Renal pelvis (tissue), 4 donors: ENCODE data around the gene CEP170. TPM values are rescaled to one million over a fixed set of nuclear protein-coding genes. Genes with fewer than 3 reads are reported as not detected.
A peak's percentile ranks its signal among the peaks of the same experiment; 100 is the strongest.

Source experiments
- DNase-seq: peaks from one replicate; pipeline ENCODE4 v3.0.0-alpha.2; 2013
- polyA plus RNA-seq, 3 donors: library from polyadenylated mRNA; unstranded; fragments of 120-200 nt; gene quantifications; one replicate each; pipeline ENCODE4 v1.2.1, GENCODE V29; 2013; ENCODE audit not compliant: insufficient read length in 3 of 3

CEP170 gene
- polyA plus RNA-seq, 3 donors, result 53.9 to 57.8 (median 54.4) TPM

DNA sequence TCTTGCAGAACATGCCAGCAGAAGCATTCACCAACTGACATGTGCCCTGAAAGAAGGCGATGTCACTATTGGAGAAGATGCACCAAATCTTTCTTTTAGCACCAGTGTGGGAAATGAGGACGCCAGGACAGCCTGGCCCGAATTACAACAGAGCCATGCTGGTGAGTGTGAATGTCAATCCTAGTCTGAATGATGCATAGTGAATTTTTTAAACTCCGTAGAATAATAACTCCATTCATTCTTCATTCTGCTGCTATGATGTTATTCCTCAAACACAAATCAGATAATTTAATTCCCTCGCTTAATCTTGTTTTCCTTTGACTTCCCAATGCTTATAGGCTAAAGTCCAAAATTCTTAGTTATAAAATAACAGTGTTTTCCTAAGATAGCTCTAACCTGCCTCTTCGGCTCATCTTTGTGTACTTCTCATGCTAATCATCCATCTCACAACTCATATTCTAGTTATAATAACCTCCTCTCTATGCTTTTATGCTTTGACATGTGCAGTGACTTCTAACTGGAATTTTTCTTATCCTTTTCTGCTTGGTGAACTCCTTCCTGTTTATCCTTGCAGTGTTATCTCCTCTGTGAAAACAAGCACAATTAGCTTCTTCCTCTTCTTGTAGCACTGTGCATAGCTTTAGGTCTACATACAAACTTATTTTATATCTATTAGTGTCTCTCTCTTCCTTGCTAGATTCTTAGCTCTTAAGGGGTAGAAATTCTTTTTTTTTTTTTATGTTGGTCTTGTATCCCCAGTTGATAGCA lies 15.2 kb upstream of the CEP170 start:
- DNase-seq, result no peak

DNA sequence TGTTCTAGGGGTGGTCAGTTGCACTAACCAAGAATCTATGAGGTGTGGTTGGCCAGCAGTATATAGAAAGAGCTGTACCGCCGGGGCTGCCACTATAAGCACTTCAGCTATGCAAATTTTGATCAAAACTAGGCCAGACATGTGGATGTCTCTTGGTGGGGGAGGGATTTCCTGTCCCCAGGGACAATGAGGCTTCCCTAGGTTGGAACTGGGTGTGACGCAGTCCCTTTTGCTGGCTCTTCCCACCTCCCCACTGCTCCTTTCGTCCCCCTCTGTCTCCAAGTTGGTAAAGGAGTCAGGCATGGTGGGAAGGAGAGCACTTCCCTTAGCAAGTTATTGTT lies 14.3 kb upstream of the CEP170 start:
- no peak for DNase-seq

DNA sequence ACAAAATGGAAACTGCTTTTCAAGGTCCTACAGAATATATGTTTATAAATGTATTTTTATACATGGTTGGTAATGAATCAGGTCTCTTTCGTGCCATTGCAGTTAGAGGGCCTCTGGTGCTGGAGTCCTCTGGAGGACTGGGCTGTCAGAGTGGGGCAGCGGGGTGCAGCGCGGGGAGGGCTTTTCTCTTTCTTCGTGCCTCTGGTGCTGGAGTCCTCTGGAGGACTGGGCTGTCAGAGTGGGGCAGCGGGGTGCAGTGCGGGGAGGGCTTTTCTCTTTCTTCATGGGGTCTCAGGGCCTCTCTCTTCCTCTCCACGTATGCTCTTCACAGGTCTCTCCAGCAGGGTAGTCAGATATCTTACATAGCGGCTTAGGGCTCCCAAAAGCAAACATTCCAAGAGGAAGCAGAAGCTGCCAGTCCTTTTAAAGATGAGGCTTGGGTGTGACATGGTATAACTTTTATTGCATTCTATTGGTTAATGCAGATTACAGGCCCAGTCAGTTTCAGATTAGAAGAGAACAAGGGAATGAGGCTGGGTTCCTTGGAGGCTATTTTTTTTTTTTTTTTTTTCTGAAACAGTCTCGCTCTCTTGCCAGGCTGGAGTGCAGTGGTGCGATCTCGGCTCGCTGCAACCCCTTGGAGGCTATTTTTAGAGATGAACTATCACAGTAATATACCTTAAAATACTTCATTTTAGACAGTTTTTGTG lies 13.8 kb upstream of the CEP170 start:
- DNase-seq, result no peak

DNA sequence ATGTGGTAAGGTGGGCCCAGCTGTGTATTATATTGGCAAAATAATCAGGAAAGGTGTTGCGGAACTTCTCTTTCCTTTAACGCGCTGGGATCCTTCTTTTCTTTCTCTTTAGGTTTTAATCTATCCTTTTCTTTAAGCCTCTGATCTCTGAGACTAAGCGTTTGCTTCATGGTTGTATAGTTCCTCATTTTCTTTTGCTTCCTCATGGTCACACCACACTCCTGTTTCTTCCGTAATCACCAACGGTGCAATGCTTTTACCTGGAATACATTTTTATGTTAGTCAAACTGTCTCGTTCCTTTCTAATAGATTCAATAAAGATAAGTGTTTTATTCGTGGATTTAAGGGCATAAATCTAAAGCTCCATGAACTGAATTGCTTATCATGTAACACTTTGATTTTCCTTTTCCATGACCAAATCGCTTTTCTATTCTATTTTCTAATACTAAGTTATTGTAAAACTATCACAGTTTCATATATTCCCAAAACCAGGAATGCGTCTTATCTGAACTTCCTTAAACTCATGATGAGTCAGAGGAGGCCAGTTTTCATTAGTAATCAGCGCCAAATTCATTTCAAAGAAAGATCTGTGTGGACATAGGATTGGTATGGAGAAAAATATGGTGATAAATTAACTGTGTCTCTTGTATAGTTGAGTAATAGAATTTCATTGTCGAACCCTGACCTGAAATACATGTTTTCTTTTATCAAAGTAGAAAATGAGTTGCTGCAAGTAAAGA lies 13.0 kb upstream of the CEP170 start:
- DNase-seq, result no peak

DNA sequence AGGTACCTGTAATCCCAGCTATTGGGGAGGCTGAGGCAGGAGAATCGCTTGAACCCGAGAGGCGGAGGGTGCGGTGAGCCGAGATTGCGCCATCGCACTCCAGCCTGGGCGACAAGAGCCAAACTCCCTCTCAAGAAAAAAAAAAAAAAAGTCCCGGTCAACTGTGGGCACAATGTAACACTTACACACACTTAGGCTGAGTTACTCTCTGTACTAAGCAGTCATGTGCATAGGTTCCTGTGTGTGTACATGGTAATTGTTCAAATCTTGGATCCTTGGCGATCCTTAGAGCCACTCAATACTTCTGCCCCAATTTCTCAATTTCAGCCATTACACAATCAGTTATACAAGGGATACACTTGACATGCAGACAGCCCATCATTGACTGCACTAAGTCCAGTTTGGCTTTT lies 12.4 kb upstream of the CEP170 start:
- DNase-seq, result no peak

DNA sequence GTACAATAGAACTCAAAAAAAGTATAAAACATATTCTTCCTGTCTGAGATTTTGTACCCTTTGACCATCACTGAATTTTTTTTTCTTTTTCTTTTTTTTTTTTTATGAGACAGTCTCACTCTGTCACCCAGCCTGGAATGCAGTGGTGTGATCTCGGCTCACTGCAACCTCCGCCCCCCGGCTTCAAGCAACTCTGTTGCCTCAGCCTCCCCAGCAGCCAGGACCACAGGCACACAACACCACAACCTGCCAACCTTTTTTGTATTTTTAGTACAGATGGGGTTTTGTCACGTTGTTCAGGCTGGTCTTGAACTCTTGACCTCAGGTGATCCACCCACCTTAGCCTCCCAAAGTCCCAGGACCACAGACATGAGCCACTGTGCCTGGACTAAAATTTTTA lies 11.2 kb upstream of the CEP170 start:
- DNase-seq, result no peak

DNA sequence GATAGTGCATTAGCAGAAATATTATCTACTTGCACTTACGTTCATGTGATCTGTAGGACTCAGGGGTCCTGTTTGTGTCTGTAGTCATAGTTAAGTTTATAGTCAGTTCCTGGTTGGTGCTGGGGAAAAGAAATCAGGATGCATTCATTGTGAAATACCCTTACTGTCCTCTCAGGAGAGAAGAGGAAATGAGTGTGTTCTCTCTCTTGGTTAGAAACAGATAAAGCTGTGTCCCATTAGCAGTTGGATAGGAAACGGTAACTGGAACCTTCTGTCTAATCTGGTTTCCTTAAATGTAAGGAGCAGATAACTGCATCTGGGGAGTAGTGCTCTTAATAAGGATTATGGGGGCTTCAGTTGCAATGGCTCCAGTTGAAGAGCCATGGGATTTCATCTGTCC lies 9.6 kb upstream of the CEP170 start:
- no peak for DNase-seq

DNA sequence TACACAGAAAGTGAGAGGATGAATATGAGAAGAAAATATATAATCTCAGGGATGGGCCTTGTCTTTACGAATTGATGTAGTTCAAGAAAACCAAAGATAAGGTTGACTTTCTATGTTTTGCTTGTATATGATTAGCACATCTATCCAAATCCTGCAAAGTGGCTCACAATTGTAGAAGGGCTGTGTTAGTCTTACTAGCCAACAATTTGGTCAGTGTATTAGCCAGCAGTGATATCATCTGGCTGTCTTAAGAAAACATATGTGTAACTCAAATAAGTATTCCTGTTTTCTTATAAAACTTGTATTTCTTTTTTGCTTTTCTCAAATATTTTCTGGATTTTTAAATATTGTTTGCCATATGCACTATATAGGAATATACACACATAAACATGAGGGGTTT lies 6.3 kb upstream of the CEP170 start:
- no peak for DNase-seq

DNA sequence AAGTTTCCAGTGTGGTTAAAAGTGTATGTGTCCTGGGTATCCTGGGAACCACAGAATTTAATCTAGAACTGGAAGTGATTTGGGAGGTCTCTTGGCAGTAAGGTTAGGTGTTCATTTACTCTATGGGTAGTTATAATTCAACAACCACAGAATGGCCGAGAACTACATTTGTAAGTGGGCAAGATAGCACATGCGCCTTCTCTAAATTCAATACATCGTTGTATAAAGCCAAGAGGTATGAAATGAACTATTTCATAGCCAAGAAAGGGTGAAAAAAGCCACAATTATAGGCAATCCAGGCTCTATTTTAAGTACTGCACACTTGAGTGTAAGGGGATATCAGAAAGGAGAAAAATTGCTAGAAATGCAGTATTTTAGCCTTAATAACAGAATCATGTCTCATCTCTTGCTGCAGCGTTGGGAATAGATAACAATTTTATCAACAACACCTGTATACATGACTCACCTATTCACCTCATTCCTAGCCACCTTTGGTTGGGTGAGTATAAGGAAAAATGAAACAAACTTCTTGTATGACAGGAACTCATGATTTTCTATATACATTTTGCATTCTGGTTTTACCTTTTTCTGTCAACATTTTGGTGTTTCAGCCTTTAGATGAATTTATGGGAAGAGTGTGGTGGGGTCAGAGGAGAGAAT lies 5.3 kb upstream of the CEP170 start:
- no peak for DNase-seq

DNA sequence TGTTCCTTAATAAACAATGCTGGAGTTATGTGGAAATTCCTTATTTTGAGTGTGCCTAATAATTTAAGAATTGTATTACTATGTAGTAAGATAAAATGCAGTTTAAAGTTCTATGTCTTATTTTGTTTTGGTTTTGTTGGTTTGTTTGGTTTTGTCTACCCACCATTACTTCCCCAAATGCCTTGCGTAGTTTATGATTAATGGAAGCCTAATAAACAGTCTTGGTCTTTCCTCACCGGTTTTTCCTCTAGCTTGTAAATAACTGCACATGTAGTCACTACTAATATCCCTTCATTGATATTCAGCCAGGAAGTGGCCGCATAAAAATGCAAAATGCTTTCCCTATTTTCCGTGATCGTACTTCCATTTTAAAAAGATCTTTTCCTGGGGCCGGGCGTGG lies 3.6 kb upstream of the CEP170 start:
- DNase-seq, result no peak

DNA sequence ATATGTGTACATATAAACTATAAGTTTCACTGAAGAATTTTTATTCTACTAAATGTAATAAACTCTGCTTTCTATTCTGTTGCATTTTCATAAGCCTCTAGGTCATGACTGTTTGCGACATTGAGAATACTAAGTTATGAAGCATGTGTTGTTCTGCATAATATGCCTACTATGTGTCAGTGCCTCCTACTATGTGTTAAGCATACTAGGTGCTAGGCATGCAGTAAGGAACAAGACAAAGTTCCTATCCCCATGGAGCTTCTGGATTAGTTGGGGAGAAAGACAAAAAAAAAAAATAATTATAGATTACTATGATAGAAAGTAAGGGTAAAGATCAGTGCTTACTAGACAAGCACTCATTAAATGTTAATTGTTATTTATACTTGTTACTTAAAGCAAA lies 2.1 kb upstream of the CEP170 start:
- no peak for DNase-seq

DNA sequence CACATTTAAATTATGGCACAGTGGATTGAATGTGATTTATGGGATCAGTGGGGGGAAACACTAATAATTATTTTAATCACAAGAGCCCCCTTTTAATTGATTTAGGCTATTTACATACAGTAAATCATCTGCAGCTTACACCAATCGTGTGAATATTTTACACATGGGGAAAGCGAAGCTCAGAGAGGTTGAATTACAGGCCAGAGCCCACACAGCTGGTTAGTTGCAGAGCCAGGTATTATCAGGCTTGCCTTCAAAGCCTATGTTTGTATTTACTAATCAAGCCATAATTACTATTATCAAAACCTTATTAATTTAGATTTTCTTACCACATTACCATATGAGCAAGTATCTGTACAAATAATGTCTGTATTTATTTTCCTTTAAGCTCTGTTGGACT lies 1.5 kb upstream of the CEP170 start:
- no peak for DNase-seq

DNA sequence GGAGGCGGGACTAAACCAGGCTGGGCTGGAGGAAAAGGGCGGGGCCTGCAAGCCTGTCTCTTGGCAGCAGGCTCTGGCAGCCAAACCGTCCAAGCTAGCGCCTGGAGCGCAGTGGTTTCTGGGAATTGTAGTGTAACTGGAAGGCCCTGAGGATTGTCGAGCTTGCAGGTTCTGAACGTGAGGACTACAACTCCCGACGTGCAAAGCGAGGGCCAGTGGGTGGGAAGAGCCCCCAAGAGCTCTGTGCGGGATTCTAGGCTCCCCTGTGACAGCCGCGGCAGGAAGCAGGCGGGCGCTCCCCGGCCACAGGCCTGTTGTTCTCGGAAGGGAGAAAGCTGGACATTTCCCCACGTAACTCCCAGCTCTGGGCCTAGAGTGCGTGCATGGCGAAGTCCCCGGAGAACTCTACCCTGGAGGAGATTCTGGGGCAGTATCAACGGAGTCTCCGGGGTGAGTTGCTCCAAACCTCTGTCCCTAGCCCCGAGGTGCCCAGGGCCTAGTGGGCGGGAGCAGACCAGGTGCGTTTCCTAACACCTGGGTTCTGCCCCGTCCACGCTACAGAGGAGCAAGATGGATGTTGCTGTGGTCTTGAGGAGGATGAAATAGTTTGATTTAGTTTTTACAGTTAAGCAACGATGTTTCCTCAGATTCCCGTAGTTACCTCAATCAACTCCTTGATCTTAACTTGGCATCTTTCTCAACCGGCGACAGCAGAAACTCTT lies 871 bp upstream of the CEP170 start, which contains the start of gene SDCCAG8:
Gene SDCCAG8, plus strand, starts transcription at position 251 of the 722 bp plus-strand sequence. Its CDS starts 133 bp downstream, at position 384.
- peak; percentile 100 for DNase-seq

DNA sequence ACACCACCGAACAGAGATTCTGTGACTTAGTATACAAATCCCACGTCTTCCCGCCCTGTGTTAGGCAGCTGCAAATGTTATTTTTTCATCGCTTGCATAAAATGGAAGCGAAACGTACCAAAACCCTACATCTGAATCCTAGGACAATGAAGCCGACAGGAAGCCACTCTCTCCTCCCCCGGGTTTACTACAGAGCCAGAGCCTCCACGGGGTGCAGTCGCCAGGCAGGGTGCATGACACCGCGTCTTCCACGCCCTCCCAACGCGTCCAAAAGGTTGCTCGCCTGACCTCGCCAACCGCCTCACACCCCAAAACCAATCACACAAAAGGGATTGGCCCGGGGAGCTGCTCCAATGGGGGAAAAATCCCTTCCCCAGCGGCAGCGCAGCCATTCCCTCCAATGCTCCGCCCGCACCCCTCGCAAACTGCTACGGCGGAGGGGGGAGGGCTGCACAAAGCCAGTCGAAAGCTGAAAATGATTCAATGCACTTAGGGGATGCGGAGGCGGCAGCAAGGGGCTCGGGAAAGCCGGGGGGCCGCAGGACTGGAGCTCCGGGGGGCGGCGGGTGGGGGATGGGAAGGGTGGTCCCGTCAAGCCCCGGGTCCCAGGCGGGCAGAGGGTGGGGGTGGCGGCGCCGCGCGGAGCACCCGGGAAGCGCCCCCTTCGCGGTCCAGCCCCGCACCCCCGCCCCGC lies 701 bp downstream of the CEP170 start:
- peak; percentile 53 for DNase-seq

DNA sequence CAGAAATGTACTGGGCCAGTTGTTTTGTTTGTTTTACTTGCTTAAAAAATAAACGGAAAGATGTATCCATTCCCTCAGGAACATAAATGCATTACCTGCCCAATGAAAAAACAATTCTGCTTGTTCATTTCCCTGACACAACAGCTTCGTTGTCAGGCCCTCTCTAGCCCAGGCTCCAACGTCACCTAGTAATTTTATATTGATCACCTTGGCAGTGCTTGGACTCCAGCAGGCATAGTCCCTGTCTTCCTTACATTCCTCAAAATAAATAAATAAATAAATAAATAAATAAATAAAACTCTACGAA lies 1.2 kb downstream of the CEP170 start:
- DNase-seq, result no peak

DNA sequence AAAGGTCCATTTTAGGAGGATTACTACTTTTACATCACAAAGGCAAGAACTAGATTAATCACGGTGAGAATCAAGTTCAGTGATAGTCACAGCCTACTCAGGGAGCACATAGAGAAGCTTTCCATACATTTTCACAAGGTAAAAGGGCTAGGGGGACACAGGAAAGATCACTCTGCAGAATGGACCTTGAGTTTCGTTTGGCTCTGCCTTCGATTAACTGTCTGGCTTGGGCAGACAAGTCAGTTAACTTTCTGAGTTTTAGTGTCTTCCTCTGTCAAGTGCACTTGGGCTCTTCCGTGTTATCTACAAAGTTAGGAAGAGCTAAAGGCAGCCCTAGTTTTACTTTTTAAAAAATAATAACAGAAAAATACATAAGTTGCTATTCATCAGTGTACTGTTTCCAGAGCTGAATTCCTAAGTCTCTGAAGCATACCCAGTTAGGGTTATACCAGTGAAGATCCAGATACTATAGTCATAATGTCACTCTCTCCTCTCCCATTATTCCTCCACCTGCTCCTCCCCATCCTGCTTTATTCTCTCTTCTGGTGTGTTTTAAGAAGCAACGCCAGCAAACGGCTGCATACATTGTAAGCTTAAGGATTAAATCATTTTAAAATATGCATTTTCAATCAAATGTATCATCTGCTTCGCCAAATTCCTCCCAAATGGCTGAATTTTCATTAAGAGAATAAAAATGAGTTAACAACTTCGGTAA lies 1.7 kb downstream of the CEP170 start:
- DNase-seq, result no peak

DNA sequence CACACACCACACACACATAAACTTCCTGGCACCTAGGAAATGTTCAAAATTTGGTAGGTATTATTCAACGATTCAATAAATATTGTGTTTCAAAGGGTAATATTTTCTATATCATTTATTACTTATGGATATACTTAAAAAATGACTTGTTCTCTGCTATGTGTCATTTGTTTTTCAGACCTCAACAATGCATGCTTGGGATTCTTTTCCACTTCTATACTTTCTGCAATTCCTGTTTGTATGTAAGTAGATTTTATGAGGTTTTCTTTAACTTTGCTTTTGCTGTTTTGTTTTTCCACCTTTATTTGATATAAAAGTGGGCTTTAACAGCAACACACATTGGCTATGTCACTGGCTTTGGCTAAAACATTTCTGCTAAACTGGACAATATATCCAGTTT lies 3.5 kb downstream of the CEP170 start:
- DNase-seq, result no peak

DNA sequence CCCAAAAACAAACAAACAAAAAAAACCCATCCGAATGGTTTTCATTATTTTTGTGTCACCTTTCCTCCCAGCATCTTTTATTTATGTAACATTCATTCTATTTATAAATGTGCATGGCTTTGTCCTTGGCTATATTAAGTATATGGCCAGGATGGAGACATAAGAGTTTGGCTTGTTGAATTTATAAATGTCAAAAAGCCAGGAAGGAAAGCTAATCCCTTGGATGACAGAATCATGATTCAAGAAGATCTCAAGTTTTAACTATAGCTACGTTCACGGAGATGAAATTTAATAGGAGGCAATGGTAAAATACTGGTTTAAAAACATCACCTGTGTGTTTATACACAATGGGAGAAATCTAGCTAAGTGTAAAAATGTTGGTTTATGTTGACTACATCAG lies 5.0 kb downstream of the CEP170 start:
- no peak for DNase-seq

DNA sequence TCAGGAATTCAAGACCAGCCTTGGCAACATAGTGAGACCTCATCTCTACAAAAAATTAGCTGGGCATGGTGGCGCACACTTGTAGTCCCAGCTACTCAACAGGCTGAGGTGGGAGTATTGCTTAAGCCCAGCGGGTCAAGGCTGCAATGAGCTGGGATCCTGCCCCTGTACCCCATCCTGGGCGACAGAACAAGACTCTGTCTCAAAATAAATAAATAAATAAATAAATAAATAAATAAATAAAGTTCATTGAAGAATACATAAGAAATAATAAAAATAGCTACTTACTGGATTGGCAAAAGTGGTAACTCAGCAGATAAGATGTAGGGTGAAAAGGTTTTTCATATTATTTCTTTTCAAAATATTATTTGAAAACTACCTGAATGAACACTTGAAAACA lies 5.9 kb downstream of the CEP170 start:
- no peak for DNase-seq

DNA sequence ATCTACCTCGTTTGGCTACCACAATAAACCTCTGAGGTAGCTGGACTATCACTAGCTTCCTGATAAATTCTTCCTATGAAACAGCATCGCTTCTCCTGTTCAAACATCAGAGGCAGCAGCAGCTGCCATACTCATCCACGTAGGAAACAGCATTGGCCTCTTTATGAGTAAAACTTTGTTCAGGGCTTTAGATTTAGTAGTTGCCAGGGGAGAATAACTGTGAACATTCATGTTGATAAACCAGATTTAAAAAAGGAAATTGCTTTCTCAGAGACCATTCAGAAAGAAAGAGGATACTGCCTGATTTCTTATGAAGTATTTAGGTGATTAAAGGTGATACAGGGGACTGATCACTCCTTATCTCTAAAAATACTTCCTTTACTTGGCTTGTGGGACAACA lies 7.2 kb downstream of the CEP170 start:
- DNase-seq, result no peak

DNA sequence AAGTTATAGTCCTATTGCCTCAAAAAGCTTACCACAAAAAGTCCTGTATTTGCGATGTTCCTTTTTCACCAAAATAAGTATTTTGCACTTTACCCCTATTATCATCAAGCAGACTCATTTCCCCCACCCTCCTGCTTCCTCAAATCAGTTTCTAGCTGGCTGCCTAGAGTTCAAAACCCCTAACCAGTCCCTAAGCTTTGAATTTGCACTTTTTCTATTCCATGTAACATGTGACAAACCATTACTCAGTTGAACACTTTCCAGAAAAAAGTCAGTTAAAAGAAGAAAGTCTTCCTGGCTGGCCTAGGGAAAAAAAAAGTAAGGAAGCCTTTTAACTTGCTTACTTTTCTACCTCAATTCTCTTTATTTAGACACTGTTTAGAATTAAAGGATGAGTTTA lies 8.2 kb downstream of the CEP170 start:
- no peak for DNase-seq
